Uterus (tissue), 4 donors: ENCODE measurements around the gene PAWR. TPM values are rescaled to one million over a fixed set of nuclear protein-coding genes. Genes with fewer than 3 reads are reported as not detected.
"Not testable (repeated sequence)": the region's sequence is repeated elsewhere in the genome, so short reads cannot be mapped to it uniquely, and the experiment has no call there.

Source experiments
- DNase-seq, 2 donors: peaks; one replicate each; pipeline ENCODE4 v3.0.0-alpha.2; 2019 to 2020
- H3K27ac ChIP-seq, 2 donors: fragments of 200-600 bp; sonication (generic); 1 replicate in 1 of 2; 2 replicates in 1 of 2; pipeline ENCODE4 v1.5.1; 2016 to 2018
- H3K27me3 ChIP-seq, 2 donors: fragments of 200-600 bp; sonication (generic); one replicate each; pipeline ENCODE4 v1.5.1; 2018 to 2019; ENCODE audit warnings: control low read depth in 1 of 2
- H3K36me3 ChIP-seq, 2 donors: fragments of 200-600 bp; sonication (generic); one replicate each; pipeline ENCODE4 v1.5.1; 2019; ENCODE audit warnings: control low read depth in 1 of 2
- H3K4me1 ChIP-seq, 2 donors: fragments of 200-600 bp; sonication (generic); one replicate each; pipeline ENCODE4 v1.5.1; 2018 to 2019; ENCODE audit warnings: control low read depth in 1 of 2
- H3K4me3 ChIP-seq, 2 donors: fragments of 200-600 bp; sonication (generic); 1 replicate in 1 of 2; 2 replicates in 1 of 2; pipeline ENCODE4 v1.5.1; 2018 to 2019; ENCODE audit warnings: mild to moderate bottlenecking in 1 of 2
- H3K9me3 ChIP-seq, 2 donors: fragments of 200-600 bp; sonication (generic); one replicate each; pipeline ENCODE4 v1.5.1; 2019; ENCODE audit warnings: control low read depth in 1 of 2
- CTCF ChIP-seq, 4 experiments: fragments of 200-600 bp in 2 of 4; fragments of 450-650 bp in 2 of 4; sonication (generic) in 2 of 4; IDR thresholded peaks; one replicate each; pipeline ENCODE4 v1.5.1; 2016 to 2019; ENCODE audit warnings: antibody characterized with exemption in 4 of 4, mild to moderate bottlenecking in 2 of 4, moderate library complexity in 1 of 4
- POLR2A ChIP-seq, 2 donors: fragments of 450-650 bp; IDR thresholded peaks; one replicate each; pipeline ENCODE4 v1.6.1; 2016; ENCODE audit warnings: antibody characterized with exemption in 2 of 2, mild to moderate bottlenecking in 1 of 2, moderate library complexity in 1 of 2
- intact Hi-C: fragments of 100-400 bp; cut with DNase I; formaldehyde crosslinking; loops from one replicate; pipeline ENCODE4 v1.15.1; 2023; ENCODE audit warnings: low total_unique reads
- total RNA-seq, 4 donors: library from RNA; depleted of rRNA in 3 of 4; stranded (reverse); fragments of >200 nt in 3 of 4; gene quantifications; one replicate each; pipeline versions ENCODE4 v1.1.0 to v1.2.4, GENCODE V29; 2014 to 2023
- donor health status: DM: yes; HTN: yes; CAD: no.

The PAWR gene
- total RNA-seq, 4 donors from 2014 or later = 54.1 to 144 (median 73.1) TPM

GRCh38 chr12:79634957-79635471 lies 55.8 kb downstream of the PAWR start:
- H3K27ac ChIP-seq = no peak overlapping the region
- no peak for TF ChIP-seq CTCF (IDR thresholded peaks at IDR 0.05)
- TF ChIP-seq POLR2A (IDR thresholded peaks at IDR 0.05) = no peak
- H3K36me3 ChIP-seq = no peaks in the 10 kb centered on the region
- H3K27me3 ChIP-seq = no peaks in the 10 kb centered on the region
- DNase-seq = no peak
- H3K4me3 ChIP-seq = no peak overlapping the region
- intact Hi-C loops = no loop called here
- H3K4me1 ChIP-seq = no peaks in the 10 kb centered on the region
- H3K9me3 ChIP-seq = no peaks in the 10 kb centered on the region

GRCh38 chr12:79629561-79629960 lies 61.2 kb downstream of the PAWR start:
- intact Hi-C loops = no loop called here
- TF ChIP-seq CTCF (IDR thresholded peaks at IDR 0.05) = no peak
- TF ChIP-seq POLR2A (IDR thresholded peaks at IDR 0.05) = no peak
- no peak overlapping the region for H3K27ac ChIP-seq
- H3K27me3 ChIP-seq = no peaks in the 10 kb centered on the region
- no peaks in the 10 kb centered on the region for H3K9me3 ChIP-seq
- H3K4me3 ChIP-seq = no peak overlapping the region
- no peak for DNase-seq
- H3K4me1 ChIP-seq = no peaks in the 10 kb centered on the region
- no peaks in the 10 kb centered on the region for H3K36me3 ChIP-seq

GRCh38 chr12:79626735-79627134 lies 64.0 kb downstream of the PAWR start:
- H3K9me3 ChIP-seq, intact Hi-C loops: not testable (repeated sequence)

GRCh38 chr12:79624378-79624777 lies 66.4 kb downstream of the PAWR start:
- intact Hi-C loops = no loop called here
- Histone ChIP-seq H3K9me3 (no peaks in the 10 kb centered on the region), H3K27me3 (no peaks in the 10 kb centered on the region), H3K27ac (no peak overlapping the region), H3K4me1 (no peaks in the 10 kb centered on the region), H3K36me3 (no peaks in the 10 kb centered on the region), H3K4me3 (no peak overlapping the region)
- no peak for DNase-seq
- no peak for TF ChIP-seq CTCF (IDR thresholded peaks at IDR 0.05)
- no peak for TF ChIP-seq POLR2A (IDR thresholded peaks at IDR 0.05)

More at GRCh38 chr12:79626735-79627134, 64.0 kb downstream of the PAWR start:
- H3K4me1 ChIP-seq, H3K36me3 ChIP-seq, DNase-seq, H3K4me3 ChIP-seq, H3K27ac ChIP-seq, H3K27me3 ChIP-seq: not testable (repeated sequence)

GRCh38 chr12:79619872-79620562 lies 70.7 kb downstream of the PAWR start:
- H3K27me3 ChIP-seq = no peaks in the 10 kb centered on the region
- H3K4me3 ChIP-seq = no peak overlapping the region
- intact Hi-C loops = no loop called here
- H3K27ac ChIP-seq = no peak overlapping the region
- no peak for DNase-seq
- no peaks in the 10 kb centered on the region for H3K9me3 ChIP-seq
- H3K36me3 ChIP-seq = no peaks in the 10 kb centered on the region
- H3K4me1 ChIP-seq = no peaks in the 10 kb centered on the region
- no peak for TF ChIP-seq POLR2A (IDR thresholded peaks at IDR 0.05)
- no peak for TF ChIP-seq CTCF (IDR thresholded peaks at IDR 0.05)
